COLO668 (cell line): ENCODE results near the gene HBZ.
"Not testable (repeated sequence)": the region's sequence is repeated elsewhere in the genome, so short reads cannot be mapped to it uniquely, and the experiment has no call there.

ENCODE experiments used
- DNase-seq: peaks from one replicate; lab custom pipeline; 2025; ENCODE audit not compliant: unreplicated experiment; lab: John Stamatoyannopoulos, UW

Gene HBZ

DNA sequence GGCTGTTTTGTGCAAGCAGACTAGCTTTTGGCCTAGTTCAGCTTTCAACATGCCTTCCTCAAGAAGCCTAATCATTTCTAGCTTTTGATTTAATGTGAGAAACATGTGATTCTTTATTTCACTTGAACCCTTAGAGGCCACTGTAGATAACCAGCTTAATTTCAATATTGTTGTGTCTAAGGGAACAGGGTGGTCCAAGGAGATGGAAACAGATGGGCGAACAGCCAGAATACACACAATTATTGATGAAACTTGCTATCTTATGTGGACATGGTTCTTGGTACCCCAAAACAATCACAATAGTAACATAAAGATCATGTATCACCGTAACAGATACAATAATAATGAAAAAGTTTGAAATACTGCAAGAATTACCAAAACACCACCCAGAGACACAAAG, 18.7 kb upstream of the HBZ start:
- no peak for DNase-seq

DNA sequence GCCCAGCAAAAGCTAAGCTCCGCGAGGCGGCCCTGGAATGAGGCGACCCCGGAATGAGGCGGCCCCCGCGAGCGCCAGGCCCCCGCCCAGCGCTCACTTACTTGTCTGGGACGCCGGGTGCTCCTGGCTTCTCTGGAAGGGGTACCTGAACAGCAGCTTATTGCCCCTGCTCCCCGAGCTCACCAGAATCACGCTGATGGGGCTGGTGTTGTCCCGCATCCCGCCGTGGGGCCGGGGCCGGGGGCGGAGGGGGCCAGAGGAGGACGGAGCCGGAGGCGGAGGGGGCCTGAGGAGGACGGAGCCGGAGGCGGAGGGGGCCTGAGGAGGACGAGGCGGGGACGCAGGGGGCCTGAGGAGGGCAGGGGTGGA, 14.4 kb upstream of the HBZ start:
- peak; percentile 15 for DNase-seq

DNA sequence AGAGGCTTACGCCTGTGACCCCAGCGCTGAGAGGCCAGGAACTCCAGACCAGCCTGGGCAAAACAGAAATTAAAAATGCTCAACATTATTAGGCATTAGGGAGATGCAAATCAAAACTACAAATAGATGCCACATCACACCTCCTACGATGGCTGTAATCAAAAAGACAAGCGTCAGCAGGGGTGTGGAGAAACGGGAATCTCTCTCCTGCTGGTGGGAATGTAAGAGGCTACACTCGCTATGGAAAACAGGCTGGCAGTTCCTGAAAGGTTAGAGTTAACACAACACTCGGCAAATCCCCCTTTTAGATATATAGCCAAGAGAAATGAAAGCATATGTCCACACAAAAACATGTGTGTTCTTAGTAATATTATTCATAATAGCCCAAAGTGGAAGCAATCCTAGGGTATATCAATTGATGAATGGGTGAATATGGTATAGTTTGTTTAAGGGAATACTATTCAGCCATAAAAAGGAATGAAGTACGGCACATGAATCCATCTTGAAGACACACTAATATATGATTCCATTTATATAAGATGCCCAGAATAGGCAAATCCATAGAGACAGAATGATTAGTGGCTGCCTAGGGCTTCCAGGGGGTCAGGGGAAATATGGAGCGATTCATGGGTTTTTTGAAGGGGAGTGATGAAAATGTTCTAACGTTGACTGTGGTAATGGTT, 12.1 kb upstream of the HBZ start:
- no peak for DNase-seq

DNA sequence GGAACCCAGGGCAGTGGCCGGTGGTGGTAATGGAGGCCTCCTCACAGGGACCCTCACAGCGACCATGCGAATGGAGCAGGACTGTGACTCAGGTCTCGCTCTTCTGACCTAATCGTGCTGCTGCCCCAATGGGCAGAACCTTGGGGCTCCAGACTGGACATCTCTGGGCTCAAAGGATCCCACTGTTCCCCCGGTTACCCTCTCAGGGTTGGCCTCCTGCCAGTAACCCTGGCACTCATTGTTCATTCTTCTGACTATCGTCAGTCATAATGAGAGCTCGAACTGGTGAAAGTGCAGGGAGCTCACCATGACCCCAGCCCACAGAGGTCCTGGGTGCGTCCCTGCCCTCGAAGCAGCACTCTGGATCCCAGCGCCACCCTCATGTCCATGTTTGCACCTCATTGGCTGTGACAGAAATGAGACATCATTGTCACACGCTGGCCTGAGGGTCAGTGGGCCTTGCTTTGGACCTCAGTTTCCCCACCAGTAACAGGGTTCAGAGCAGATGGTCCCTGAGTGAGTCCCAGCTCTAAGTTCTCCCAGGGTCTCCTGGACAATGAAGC, 10.0 kb upstream of the HBZ start:
- no peak for DNase-seq

DNA sequence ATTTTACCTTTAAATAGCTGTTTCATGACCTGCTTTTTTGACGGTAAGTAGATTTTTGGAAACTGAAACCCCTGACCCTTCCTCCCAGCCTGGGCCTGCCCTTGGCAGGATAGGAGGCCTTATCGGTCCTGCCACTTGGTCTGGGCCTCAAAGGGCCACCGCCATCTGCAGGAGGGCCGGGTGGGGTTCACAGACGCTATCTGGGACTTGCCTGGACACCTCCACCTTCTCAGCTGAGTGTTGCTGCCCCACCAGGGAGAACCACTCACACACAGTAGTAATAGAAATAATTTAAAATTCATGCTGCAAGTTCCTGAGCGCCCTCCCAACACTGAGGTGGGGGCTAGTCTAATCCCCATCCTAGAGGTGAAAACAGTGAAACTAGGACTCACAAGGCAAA, 9.4 kb upstream of the HBZ start:
- no peak for DNase-seq

DNA sequence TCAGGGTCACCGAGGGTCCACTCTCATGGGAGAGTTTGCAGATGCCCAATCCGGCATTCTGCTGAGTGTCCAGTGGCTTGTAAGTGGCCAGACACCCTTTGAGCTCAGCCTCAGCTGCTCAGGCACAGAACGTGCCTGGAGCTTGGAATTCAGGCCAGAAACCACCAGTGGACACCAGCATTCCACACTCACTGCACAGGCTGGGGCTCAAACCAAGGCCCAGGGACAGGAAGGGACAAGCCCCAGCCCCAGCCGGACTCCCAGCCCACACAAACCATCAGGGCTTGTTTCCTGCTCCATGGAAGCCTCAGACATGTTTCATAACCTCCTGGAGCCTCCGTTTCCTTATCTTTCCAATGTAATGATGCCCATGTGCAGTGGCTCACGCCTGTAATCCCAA, 9.0 kb upstream of the HBZ start:
- DNase-seq, result no peak

DNA sequence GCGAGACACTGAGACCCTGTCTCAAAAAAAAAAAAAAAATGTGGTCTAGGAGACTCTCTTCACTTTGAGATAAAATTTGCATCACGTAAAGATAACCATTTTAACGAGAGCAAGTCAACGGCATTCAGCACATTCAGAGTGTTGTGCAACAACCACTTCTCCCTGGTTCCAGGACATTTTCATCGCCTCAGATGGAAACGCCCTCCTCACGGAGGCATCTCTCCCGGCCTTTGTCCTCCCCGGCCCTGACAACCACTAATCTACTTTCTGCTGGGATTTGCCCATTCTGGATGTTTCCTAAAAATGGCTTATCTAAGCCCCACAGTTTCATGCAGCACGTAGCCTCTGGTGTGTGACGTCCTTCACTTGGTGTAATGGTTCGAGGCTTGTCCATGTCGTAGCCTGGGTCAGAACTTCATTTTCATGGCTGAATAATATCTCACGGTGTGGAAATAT, 7.6 kb upstream of the HBZ start:
- DNase-seq, result no peak

DNA sequence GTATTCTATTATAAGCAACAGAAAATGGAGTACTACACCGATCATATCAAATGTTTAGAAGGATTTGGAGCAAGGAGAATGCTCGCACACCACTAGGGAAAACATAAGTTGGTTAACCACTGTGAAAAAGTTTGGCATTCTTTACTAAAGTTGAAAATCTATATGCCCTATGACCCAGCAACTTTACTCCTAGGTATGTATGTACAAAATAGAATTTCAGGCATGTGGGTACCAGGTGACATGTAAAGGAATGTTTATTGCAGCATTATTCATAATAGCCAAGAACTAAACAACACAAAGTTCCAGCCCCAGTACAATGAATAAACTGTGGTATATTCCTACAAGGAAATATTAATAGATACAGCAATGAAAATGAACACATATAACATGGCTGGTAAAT, 5.8 kb upstream of the HBZ start:
- no peak for DNase-seq

DNA sequence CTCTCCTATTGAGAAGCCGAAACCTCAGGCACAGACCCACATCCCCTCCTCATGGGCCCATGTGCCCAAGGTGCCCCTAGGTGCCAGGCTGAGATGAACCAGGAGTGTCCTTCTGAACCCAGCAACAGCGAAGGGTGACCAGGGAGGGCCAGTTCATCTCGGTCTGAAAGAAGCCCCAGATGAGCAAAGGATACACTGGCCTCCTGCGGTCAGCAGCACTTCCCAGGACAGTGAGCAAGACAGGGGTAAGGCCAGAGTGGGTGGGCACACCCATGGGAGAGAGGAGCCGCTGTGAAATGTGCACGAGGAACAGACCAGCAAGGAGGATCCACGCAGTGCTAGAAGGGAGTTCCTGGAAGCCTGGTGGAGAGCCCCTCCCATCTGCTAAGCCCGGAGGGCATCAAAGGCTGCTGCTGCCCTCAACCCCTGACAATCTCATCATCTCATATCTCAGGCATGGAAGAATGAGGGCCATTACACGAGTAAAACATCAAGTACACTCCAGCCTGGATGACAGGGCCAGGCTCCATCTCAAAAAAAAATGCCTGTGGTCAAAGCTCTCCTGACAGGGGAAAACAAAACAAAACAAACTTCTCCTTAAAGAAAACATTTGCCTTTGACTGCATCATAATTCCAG, 3.3 kb upstream of the HBZ start:
- no peak for DNase-seq

DNA sequence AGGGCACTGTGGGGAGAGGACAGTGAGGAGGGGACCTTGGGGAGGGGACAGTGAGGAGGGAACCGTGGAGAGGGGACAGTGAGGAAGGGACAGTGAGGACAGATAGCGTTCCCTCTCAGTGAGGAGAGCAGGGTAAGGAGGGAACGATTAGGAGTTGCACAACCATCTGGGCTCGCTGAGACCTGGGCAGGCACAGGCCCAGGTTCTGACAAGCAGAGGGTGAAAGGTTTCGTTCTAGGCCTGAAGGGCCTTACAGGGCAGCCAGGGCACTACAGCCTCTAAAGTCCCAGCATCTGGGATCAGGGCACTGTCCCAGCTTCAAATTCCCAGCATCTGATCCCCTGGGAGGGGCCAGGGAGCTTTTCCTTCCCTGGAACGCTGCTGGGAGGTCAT, 681 bp downstream of the HBZ start:
- not testable (repeated sequence) for DNase-seq

DNA sequence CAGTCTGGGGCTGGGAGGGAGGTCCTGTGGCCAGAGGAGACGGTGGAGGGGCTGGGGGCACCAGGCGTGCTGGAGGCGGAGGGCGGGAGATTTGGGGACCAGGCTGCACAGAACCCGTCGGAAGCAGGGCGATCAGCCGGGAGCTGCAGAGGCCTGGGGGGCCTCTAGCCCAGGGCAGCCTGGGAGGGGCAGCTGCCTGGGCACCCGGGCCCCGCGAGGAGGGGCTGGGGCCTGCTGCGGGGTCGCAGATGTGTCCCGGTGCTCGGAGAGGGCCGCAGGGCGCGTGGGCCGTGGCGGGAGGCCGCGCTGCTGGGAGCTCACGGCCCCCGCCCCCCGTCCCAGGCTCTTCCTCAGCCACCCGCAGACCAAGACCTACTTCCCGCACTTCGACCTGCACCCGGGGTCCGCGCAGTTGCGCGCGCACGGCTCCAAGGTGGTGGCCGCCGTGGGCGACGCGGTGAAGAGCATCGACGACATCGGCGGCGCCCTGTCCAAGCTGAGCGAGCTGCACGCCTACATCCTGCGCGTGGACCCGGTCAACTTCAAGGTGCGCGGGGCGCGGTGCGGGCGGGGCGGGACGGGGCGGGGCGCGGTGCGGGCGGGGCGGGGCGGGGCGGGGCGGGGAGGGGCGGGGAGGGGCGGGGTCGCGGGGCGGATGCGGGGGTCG, 1.2 kb downstream of the HBZ start:
- not testable (repeated sequence) for DNase-seq

DNA sequence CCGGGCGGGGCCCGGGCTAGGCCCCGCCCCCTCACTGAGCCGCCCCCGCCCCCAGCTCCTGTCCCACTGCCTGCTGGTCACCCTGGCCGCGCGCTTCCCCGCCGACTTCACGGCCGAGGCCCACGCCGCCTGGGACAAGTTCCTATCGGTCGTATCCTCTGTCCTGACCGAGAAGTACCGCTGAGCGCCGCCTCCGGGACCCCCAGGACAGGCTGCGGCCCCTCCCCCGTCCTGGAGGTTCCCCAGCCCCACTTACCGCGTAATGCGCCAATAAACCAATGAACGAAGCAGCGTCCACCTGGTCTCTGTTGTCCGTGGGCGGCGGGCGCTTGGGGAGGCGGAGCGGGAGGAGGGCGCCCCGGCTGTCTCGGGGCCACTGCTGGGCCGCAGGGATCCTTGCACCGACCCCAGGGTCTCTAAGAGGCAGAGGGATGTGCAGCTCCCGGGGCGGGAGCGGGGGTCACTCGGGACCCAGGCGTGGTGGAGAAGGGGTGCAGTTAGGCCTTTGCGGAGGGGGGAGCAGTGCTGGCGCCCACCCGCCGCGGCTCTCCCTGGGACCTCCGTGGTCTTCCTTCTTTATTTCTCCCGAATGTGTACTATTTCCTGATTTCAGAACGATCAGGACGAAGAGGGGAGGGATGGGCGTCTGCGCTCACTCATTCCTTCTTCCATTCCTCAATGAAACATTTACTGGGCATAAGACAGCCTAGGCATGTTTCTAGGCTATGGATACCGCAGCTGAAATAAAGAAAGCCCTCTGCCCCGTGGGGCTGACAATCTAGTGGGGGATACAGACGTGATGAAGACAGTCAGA, 2.0 kb downstream of the HBZ start:
- no peak for DNase-seq

DNA sequence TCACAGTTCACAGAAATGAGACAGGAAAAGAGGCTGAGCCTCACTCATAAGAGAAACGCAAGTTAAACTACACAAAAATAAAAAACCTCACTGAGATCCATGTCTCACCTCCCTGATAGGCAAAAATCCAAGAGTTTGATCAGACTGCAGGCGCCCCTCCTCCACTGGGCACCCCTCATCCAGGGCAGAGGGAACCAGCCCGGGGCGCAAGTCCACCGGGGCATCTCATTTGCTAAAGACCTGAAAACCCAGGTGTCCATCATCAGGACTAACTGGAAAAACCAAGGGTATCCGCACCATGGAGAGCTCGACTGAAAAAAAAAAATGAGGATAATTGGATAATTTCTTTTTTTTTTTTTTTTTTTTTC, 2.6 kb downstream of the HBZ start:
- DNase-seq, result no peak

DNA sequence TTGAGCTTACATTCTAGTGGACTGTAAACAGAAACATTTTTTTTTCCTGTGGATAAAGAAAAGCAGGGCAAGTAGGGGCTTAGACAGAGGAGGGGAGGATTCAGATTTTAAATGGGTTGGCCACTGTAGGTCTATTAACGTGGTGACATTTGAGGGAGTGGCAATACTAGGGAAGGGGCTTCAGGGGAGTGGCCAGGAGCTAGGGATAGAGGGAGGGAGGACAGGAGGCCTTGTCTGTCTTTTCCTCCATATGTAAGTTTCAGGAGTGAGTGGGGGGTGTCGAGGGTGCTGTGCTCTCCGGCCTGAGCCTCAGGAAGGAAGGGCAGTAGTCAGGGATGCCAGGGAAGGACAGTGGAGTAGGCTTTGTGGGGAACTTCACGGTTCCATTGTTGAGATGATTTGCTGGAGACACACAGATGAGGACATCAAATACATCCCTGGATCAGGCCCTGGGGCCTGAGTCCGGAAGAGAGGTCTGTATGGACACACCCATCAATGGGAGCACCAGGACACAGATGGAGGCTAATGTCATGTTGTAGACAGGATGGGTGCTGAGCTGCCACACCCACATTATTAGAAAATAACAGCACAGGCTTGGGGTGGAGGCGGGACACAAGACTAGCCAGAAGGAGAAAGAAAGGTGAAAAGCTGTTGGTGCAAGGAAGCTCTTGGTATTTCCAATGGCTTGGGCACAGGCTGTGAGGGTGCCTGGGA, 6.8 kb downstream of the HBZ start:
- DNase-seq, result no peak

DNA sequence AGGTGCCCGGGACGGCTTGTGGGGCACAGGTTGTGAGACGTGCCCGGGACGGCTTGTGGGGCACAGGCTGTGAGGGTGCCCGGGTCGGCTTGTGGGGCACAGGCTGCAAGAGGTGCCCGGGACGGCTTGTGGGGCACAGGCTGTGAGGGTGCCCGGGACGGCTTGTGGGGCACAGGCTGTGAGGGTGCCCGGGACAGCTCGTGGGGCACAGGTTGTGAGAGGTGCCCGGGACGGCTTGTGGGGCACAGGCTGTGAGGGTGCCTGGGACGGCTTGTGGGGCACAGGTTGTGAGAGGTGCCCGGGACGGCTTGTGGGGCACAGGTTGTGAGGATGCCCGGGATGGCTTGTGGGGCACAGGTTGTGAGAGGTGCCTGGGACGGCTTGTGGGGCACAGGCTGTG, 7.8 kb downstream of the HBZ start:
- DNase-seq, result not testable (repeated sequence)

DNA sequence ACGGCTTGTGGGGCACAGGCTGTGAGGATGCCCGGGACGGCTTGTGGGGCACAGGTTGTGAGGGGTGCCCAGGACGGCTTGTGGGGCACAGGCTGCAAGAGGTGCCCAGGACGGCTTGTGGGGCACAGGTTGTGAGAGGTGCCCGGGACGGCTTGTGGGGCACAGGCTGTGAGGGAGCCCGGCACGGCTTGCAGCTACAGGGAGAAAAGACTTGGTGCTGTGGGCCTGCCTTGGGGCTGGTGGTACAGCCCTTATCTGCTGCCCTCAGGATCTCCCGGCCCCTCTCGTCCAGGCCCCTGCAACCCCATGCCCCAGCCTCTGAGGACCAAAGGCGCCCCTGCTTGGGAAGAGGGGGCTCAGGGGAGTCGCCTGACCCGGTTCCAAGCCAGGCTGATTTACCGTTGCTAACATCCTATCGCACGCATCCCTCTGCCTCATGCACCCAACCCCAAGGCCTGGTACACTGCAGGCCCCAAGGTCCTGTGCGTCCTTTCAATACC, 8.3 kb downstream of the HBZ start:
- no peak for DNase-seq

DNA sequence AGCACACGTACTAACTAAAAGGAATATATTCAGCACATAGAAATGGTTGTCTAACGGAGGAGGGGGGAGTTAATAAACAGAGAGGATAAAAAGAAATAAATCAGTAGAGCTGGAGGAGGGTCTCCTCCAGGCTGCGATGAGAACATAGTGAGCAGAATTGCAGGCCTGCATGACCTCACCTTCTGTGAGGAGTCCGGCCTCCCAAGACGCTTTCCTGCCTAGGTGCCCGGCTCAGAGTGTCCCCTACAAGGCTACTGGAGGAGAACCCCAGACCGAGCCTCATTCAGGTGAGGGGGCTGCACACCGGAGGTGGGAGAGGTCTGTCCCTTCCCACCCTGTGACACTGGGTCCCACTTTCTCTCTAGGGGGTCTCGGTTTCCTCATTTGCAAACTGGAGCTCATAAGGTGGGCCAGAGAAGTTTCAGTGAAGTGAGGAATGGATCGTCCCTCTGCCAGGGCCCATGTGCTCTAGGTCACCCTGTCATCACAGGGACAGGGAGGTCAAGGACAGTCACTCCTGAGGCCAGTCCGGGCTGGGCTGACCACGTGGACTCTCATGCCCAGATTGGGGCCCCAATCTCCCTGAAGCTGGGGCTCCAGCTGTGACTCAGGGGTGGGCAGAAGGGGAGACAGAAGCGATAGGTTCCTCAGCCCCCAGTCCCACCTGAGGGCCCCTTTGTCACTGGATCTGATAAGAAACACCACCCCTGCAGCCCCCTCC, 10.0 kb downstream of the HBZ start:
- no peak for DNase-seq

DNA sequence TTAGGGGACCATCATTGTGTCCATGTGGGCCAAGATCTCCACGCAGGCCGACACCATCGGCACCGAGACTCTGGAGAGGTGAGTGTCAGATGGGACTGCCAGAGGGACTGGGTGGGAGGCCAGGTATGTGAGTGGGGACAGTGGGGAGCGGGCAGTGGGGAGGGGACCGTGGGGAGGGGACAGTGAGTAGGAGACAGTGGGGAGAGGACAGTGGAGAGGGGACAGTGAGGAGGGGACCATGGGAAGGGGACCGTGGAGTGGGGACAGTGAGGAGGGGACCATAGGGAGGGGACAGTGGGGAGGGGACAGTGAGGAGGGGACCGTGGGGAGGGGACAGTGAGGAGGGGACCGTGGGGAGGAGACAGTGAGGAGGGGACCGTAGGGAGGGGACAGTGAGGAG, 10.7 kb downstream of the HBZ start:
- DNase-seq, result not testable (repeated sequence)

DNA sequence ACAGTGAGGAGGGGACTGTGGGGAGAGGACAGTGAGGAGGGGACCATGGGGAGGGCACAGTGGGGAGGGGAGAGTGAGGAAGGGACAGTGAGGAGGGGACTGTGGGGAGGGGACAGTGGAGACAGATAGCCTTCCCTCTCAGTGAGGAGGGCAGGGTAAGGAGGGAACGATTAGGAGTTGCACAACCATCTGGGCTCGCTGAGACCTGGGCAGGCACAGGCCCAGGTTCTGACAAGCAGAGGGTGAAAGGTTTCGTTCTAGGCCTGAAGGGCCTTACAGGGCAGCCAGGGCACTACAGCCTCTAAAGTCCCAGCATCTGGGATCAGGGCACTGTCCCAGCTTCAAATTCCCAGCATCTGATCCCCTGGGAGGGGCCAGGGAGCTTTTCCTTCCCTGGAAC, 11.3 kb downstream of the HBZ start:
- DNase-seq, result not testable (repeated sequence)
